Hematopoietic multipotent progenitor cell treated with erythropoietin and hydrocortisone succinate and interleukin-3 and kit ligand, for 8 days (in vitro differentiated cells): ENCODE measurements around the gene TMEM252.

Source experiments
- DNase-seq: peaks from one replicate; pipeline ENCODE4 v3.0.0-alpha.2; 2015

TMEM252 gene

GRCh38 chr9:68538200-68538599, 2.5 kb downstream of the TMEM252 start:
- DNase-seq, result no peak

GRCh38 chr9:68537616-68537880, 3.1 kb downstream of the TMEM252 start:
- DNase-seq, result no peak

GRCh38 chr9:68536876-68537615, 3.6 kb downstream of the TMEM252 start:
- no peak for DNase-seq

GRCh38 chr9:68533678-68534077, 7.0 kb downstream of the TMEM252 start:
- no peak for DNase-seq

DNA sequence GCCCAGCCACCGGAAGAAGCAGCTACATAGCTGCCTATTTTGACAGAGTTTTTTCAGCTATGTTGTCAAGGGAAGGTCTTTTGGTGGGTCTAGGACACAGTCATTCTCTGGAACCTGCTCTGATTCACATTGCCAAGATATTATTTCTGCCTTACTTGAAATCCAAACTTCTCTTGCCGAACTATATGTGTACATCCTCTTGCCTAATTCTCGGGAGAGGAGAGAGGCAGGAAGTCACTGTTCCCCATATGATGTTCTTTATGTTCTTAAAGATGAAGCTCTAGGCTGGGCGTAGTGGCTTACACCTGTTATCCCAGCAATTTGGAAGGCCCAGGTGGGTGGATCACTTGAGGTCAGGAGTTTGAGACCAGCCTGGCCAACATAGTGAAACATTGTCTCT, 8.6 kb downstream of the TMEM252 start:
- DNase-seq, result no peak

- no peak for DNase-seq
These were observed 10.1 kb downstream of the TMEM252 start for GRCh38 chr9:68530618-68531017.

DNA sequence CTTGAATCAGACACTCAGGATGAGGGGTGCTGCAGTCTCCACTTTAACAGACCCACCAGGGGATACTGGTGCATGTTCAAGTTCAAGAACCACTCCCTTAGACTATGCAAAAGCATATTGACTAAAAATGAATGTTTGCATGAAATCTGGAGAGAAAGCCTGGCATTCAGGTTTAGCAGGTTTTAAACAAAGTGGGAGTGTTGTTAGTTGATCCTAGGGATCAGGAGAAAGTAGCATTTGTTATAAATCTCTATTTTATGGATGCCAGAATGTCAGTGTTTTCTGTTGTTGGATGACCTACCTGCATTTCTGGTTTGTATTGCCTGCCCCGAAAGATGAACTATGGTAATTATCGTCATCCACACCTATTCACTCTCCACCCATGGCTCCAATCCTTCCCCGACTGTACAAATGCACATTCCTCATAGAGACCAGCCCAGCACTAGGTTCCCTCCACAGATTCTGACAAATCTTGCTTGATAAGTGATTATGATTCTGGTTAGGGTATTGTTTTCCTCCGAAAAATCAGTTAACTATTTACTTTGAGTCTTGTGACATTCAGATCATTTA, 17.2 kb downstream of the TMEM252 start:
- DNase-seq, result no peak

GRCh38 chr9:68522954-68523353, 17.7 kb downstream of the TMEM252 start:
- DNase-seq, result no peak

- peak; percentile 6 for DNase-seq
These were observed 18.6 kb downstream of the TMEM252 start for GRCh38 chr9:68522131-68522530.

GRCh38 chr9:68515326-68516017, 25.2 kb downstream of the TMEM252 start:
- DNase-seq, result no peak

DNA sequence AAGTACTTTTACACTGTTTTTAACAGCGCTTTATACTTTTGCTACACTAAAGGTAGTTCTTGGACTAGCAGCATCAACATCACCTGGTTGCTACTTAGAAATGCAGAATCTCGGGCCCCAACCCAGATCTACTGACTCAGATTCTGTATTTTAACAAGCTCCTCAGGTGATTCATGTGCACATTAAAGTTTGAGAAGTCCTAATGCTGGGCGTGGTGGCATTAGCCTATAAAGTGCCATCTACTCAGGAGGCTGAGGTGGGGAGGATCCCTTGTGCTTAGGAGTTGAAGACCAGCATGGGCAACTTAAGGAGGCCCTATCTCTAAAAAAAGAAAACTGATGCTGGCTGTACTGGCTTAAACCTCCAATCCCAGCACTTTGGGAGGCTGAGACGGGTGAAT, 26.7 kb downstream of the TMEM252 start:
- DNase-seq, result no peak

- no peak for DNase-seq
These were observed 27.3 kb downstream of the TMEM252 start for GRCh38 chr9:68513385-68513784.

GRCh38 chr9:68509689-68510088, 31.0 kb downstream of the TMEM252 start:
- DNase-seq, result no peak

DNA sequence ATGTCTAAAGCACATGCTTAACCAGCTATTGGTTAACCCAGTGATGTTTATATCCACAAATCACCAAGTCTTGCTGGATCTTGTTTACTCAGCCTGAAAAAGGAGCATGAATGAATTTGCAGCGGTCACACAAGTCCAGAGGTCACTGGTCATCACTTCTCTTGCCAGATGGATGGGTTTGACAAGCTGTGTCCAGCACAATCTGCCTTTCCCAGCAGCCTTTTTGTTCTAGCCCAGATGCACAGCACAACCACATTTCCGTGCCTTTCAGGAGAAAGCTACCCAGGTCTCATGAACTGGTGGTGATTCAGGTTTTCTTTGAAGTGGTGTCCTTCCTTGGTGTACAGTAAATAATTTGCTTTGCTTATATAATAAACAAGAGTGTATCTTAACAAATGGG, 32.1 kb downstream of the TMEM252 start:
- DNase-seq, result no peak

GRCh38 chr9:68507806-68508145, 32.9 kb downstream of the TMEM252 start:
- no peak for DNase-seq

DNA sequence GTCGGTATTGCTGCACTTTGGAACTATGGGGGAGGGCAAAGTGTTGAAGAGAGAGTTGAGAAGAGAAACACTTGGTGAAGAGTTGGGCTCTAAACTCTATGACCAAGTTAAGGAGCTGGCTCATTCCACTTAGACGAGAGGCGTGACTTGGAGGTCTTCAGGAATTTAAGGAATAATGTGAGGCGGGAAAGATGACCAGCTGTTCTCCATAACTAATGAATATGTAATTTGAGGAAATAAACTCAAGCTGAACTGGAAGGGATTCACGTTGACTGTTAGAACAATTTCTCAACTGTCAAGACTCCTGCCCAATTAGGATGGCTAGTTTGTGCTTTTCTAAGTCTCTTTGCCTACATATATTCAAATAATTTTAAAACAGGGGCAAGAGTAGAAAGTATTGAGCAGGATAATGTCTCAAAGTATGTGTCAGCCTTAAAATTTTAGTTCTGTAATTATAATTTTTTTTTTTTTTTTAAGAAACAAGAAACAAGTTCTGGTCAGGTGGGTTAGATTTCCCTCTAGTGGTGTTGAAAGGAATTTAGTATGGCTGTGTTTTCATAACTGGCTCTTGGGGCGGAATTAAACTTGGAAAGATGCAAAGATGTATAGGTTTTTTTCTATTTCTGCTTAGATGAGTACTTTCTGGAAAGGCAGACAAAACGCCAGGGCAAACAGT, 33.4 kb downstream of the TMEM252 start:
- peak; percentile 27 for DNase-seq

GRCh38 chr9:68506551-68506950, 34.1 kb downstream of the TMEM252 start:
- no peak for DNase-seq

GRCh38 chr9:68505681-68506409, 34.8 kb downstream of the TMEM252 start:
- DNase-seq, result peak; percentile 4

DNA sequence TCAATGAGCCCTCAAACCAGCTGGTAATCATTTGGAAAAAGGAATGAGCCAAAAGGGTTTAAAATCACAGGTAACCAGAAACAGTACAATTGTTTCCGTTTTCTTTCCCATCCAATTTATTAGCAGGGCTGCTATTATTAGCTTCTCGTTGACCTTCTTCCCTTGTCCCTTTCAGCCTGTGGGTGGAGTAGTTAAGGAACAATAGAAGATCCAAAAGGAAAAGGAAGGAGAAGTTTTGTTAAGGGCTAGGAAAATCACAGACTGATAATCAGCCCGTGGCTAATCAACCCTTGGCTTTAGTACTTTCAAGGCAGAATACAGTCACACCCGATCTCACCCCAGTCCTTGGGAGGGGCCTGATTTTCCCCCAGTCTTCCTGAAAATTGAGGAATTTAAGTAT, 38.4 kb downstream of the TMEM252 start:
- no peak for DNase-seq

DNA sequence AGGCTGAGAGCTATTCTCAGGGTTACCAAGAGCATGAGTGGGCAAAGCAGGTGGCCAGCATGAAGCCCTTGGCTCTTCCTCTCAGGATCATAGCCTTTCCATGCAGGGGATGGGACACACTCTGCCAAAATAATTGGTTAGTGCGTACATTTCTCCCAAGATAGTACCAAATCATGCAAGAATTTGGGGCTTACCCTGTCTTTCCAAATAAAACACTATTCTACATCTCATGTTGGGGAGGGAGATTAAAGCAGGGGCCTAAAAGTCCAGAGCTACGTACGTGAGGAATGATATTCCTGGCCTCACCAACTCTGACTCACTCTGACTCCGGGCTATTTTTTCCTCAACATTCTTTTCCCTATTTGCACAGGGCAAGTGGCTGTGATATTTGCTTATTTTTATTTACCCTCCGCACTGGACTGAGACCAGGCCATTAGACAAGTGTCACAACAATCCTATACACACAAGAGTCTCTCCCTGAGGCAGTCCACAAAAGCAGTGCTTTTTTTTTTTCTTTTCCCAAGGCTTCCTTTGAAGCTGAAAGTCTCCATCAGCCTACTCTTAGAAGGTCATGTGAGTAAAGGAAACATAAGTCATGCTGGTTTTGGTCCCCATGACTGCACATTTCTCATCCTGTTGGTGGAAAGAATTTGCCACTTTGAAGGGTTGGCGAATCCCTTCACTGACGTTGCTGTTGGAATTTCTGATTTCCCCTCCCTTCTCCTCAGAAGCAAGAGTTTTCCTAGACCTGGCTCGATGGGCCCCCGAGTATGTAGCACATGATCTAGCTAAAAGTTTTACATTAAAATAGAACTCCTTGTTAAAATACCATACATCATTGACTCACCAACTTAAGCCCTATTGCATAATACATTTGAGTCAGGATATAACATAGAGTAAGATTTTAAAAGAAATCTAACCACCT, 40.0 kb downstream of the TMEM252 start:
- no peak for DNase-seq

DNA sequence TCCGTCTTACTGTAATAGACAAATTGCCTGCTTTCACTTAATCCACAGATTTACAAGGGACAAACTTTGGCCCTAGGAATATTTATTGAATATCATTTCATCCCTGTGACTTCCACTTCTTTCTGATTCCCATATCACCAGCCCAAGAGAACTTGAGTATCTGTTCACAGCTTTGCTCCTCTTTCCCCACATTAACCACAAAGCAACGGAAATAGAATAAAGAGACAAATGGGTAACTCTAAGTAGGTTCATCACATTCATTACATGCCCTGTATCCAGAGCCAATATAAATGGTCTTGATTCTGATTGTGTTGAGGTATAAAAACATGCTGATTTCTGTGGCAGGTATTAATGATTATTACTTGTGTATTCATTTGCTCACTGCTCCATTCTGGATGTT, 41.9 kb downstream of the TMEM252 start:
- DNase-seq, result no peak

GRCh38 chr9:68497629-68498028, 43.1 kb downstream of the TMEM252 start:
- DNase-seq, result no peak
